GM12878 (cell line): ENCODE data around the gene CLDN15. TPM values are rescaled to one million over a fixed set of nuclear protein-coding genes. Genes with fewer than 3 reads are reported as not detected.

Source experiments
- ATAC-seq: fragments of 200-7000 bp; cut with Tn5 transposase; 3 replicates; pipeline ENCODE4 v1.9.1; 2020; ENCODE audit warnings: mild to moderate bottlenecking, moderate library complexity
- BruUV-seq: library from RNA; stranded (reverse); fragments of 400-500 nt; replicated peaks from 2 replicates; lab custom pipeline; 2021; lab: Mats Ljungman, UMichigan
- CTCF ChIA-PET: fragments of 300-600 bp; sonication (Branson Sonifier 250); formaldehyde crosslinking; extraction: SDS; loops from one replicate; lab custom pipeline; 2021; ENCODE audit warnings: inconsistent platforms; lab: Yijun Ruan, JAX
- POLR2A ChIA-PET: fragments of 350-600 bp; formaldehyde crosslinking; extraction: SDS; loops from one replicate; lab custom pipeline; 2021; ENCODE audit warnings: inconsistent platforms; lab: Charles Lee
- RAD21 ChIA-PET: fragments of 300-600 bp; sonication (Branson Sonifier 250); formaldehyde crosslinking; loops from one replicate; lab custom pipeline; 2023; ENCODE audit warnings: antibody characterized with exemption; ENCODE audit not compliant: unreplicated experiment; lab: Charles Lee
- SMC1A ChIA-PET: fragments of 300-600 bp; sonication (Branson Sonifier 250); formaldehyde crosslinking; loops from one replicate; lab custom pipeline; 2023; ENCODE audit not compliant: unreplicated experiment, uncharacterized antibody; lab: Charles Lee
- DNase-seq: peaks from one replicate; pipeline ENCODE4 v3.0.0-alpha.2; 2011; ENCODE audit warnings: low read depth, low spot score
- FAIRE-seq: peaks from 3 replicates; lab custom pipeline; 2011; peaks lifted over from hg19 to GRCh38; lab: Jason Lieb, UNC
- H2AFZ ChIP-seq: 2 replicates; pipeline ENCODE4 v1.6.0; 2011; ENCODE audit warnings: low read depth, low read length, control low read depth; ENCODE audit not compliant: control insufficient read depth
- H3K27ac ChIP-seq: 2 replicates; pipeline ENCODE4 v1.5.1; 2011; ENCODE audit warnings: control low read depth; ENCODE audit not compliant: control insufficient read depth, insufficient read depth
- H3K27me3 ChIP-seq, 2 experiments: replicated peaks in 1 of 2; 2 replicates each; pipeline versions ENCODE4 v1.6.0 to v1.6.1; 2011; ENCODE audit warnings: low read length in 1 of 2; ENCODE audit not compliant: control insufficient read depth in 2 of 2, insufficient read depth in 2 of 2
- H3K36me3 ChIP-seq, 2 experiments: 2 replicates each; pipeline ENCODE4 v1.5.1; 2011; ENCODE audit warnings: low read length in 1 of 2; ENCODE audit not compliant: control insufficient read depth in 2 of 2, insufficient read depth in 2 of 2
- H3K4me1 ChIP-seq: 2 replicates; pipeline ENCODE4 v1.6.1; 2011; ENCODE audit warnings: mild to moderate bottlenecking, low read length, moderate library complexity, mixed read lengths; ENCODE audit not compliant: control insufficient read depth, insufficient read depth
- H3K4me2 ChIP-seq: 2 replicates; pipeline ENCODE4 v1.6.0; 2011; ENCODE audit warnings: control low read depth; ENCODE audit not compliant: control insufficient read depth, insufficient read depth
- H3K4me3 ChIP-seq: fragments of 200-600 bp; sonication (generic); 2 replicates; pipeline ENCODE4 v1.5.1; 2016
- H3K79me2 ChIP-seq: 2 replicates; pipeline ENCODE4 v1.6.0; 2011; ENCODE audit warnings: low read length; ENCODE audit not compliant: control insufficient read depth, insufficient read depth
- H3K9ac ChIP-seq: 2 replicates; pipeline ENCODE4 v1.8.0; 2011; ENCODE audit warnings: low read length, control low read depth, mixed read lengths; ENCODE audit not compliant: control insufficient read depth, insufficient read depth
- H3K9me3 ChIP-seq: replicated peaks from 3 replicates; pipeline ENCODE4 v1.5.1; 2011; ENCODE audit warnings: mild to moderate bottlenecking, low read length; ENCODE audit not compliant: control insufficient read depth, insufficient read depth
- H4K20me1 ChIP-seq: 2 replicates; pipeline ENCODE4 v1.6.0; 2011; ENCODE audit not compliant: control insufficient read depth, insufficient read depth
- BACH1 ChIP-seq: fragments of 450-650 bp; IDR thresholded peaks from 2 replicates; pipeline ENCODE4 v1.6.1; 2017; ENCODE audit warnings: mild to moderate bottlenecking, borderline replicate concordance
- CEBPB ChIP-seq, 2 experiments: fragments of 150-350 bp in 1 of 2; IDR thresholded peaks; 2 replicates each; pipeline ENCODE4 v1.6.1; 2012 to 2014; ENCODE audit warnings: low read depth in 2 of 2, low read length in 2 of 2, borderline replicate concordance in 1 of 2, inconsistent platforms in 1 of 2
- EGR1 ChIP-seq, 2 experiments: IDR thresholded peaks; 1 replicate in 1 of 2; 2 replicates in 1 of 2; pipeline ENCODE4 v1.6.1; 2011 to 2012; ENCODE audit warnings: low read depth in 2 of 2, low read length in 2 of 2, borderline replicate concordance in 1 of 2, mild to moderate bottlenecking in 1 of 2, moderate library complexity in 1 of 2
- HCFC1 ChIP-seq: fragments of 150-350 bp; IDR thresholded peaks from 2 replicates; pipeline ENCODE4 v1.6.1; 2014; ENCODE audit warnings: low read length
- HDAC6 ChIP-seq: fragments of 200-600 bp; sonication (generic); IDR thresholded peaks from one replicate; pipeline ENCODE4 v1.8.0; 2017; ENCODE audit warnings: antibody characterized with exemption; ENCODE audit not compliant: unreplicated experiment
- IRF5 ChIP-seq: fragments of 450-650 bp; IDR thresholded peaks from 2 replicates; pipeline ENCODE4 v1.6.1; 2017; ENCODE audit warnings: borderline replicate concordance
- KAT2A ChIP-seq: conservative IDR thresholded peaks from 2 replicates; pipeline ENCODE4 v1.6.1; 2011; ENCODE audit warnings: low read depth, low read length; ENCODE audit not compliant: control insufficient read depth
- KDM1A ChIP-seq: fragments of 200-600 bp; sonication (generic); IDR thresholded peaks from 2 replicates; pipeline ENCODE4 v1.6.1; 2016; ENCODE audit warnings: borderline replicate concordance
- NFYA ChIP-seq: IDR thresholded peaks from 2 replicates; pipeline ENCODE4 v1.6.1; 2011; ENCODE audit warnings: low read depth, mild to moderate bottlenecking, low read length, improper control_type of control experiment, borderline replicate concordance
- NR2C1 ChIP-seq: fragments of 450-650 bp; IDR thresholded peaks from 2 replicates; pipeline ENCODE4 v1.6.1; 2017; ENCODE audit warnings: antibody characterized with exemption, mild to moderate bottlenecking, moderate library complexity
- PAX8 ChIP-seq: fragments of 450-650 bp; IDR thresholded peaks from 2 replicates; pipeline ENCODE4 v1.6.1; 2017; ENCODE audit warnings: mild to moderate bottlenecking, moderate library complexity
- RCOR1 ChIP-seq: conservative IDR thresholded peaks from 2 replicates; pipeline ENCODE4 v1.6.1; 2012; ENCODE audit warnings: low read depth, low read length, improper control_type of control experiment
- RELA ChIP-seq: fragments of 450-650 bp; IDR thresholded peaks from 2 replicates; pipeline ENCODE4 v1.8.0; 2014; ENCODE audit warnings: borderline replicate concordance; ENCODE audit not compliant: partially characterized antibody
- RFX5 ChIP-seq: IDR thresholded peaks from 2 replicates; pipeline ENCODE4 v1.6.1; 2011; ENCODE audit warnings: low read depth, low read length, improper control_type of control experiment
- SMAD1 ChIP-seq: fragments of 450-650 bp; IDR thresholded peaks from 2 replicates; pipeline ENCODE4 v1.6.1; 2018; ENCODE audit warnings: mild to moderate bottlenecking, low read depth; ENCODE audit not compliant: partially characterized antibody
- SMARCA5 ChIP-seq: fragments of 450-650 bp; IDR thresholded peaks from 2 replicates; pipeline ENCODE4 v1.6.1; 2017; ENCODE audit warnings: mild to moderate bottlenecking
- SREBF1 ChIP-seq: IDR thresholded peaks from 2 replicates; pipeline ENCODE4 v1.6.1; 2012; ENCODE audit warnings: mild to moderate bottlenecking, low read length
- TAF1 ChIP-seq: IDR thresholded peaks from 2 replicates; pipeline ENCODE4 v1.6.1; 2011; ENCODE audit warnings: mild to moderate bottlenecking, low read depth, low read length, borderline replicate concordance
- YBX1 ChIP-seq: fragments of 450-650 bp; IDR thresholded peaks from 2 replicates; pipeline ENCODE4 v1.6.1; 2016; ENCODE audit warnings: antibody characterized with exemption
- ZBTB33 ChIP-seq: fragments of 450-650 bp; IDR thresholded peaks from 2 replicates; pipeline ENCODE4 v1.6.1; 2017; ENCODE audit warnings: mild to moderate bottlenecking
- ZNF622 ChIP-seq: fragments of 450-650 bp; IDR thresholded peaks from 2 replicates; pipeline ENCODE4 v1.6.1; 2017; ENCODE audit warnings: mild to moderate bottlenecking, inconsistent platforms
- WGBS: methylation state at CpG from one replicate; pipeline ENCODE4 v1.1.6; 2016; ENCODE audit warnings: low lambda C conversion rate; ENCODE audit not compliant: insufficient replicate concordance, insufficient coverage; ENCODE audit errors: missing lambda C conversion rate; 5-methylcytosine and 5-hydroxymethylcytosine counted together
- in situ Hi-C: fragments of 300-500 bp; cut with MboI; formaldehyde crosslinking; loops from 9 replicates; pipeline ENCODE4 v1.14.3; 2018; ENCODE audit warnings: mixed read lengths
- intact Hi-C: fragments of 100-400 bp; cut with micrococcal nuclease; formaldehyde crosslinking; loops from one replicate; pipeline ENCODE4 v1.14.2; 2022; ENCODE audit not compliant: unreplicated experiment
- polyA plus RNA-seq, 11 experiments: library from polyadenylated mRNA; depleted of rRNA in 4 of 11; unstranded in 6 of 11; stranded (reverse) in 5 of 11; fragments of >200 nt; fragmentation: Nextera tagmentation in 4 of 11; fragmentation: Illumina TruSeq in 1 of 11; extraction: Ambion mirVana in 4 of 11; extraction: Trizol in 1 of 11; gene quantifications; 1 replicate in 1 of 11; 2 replicates in 10 of 11; pipeline versions ENCODE4 v1.2.1 to v1.2.3, GENCODE V29; 2011 to 2016; ENCODE audit warnings: inconsistent platforms in 2 of 11, missing spikeins in 2 of 11, low read depth in 1 of 11
- total RNA-seq, 4 experiments: library from RNA; depleted of rRNA in 3 of 4; stranded (reverse); fragments of >200 nt in 3 of 4; fragmentation: Illumina TruSeq in 1 of 4; extraction: Trizol in 1 of 4; gene quantifications; 2 replicates each; pipeline versions ENCODE4 v1.2.1 to v1.2.3, GENCODE V29; 2013 to 2021

CLDN15 gene
- total and polyA plus RNA-seq, 10 of the 15 experiments (the other 5 are each of a cell fraction or from before 2014, with no cell fraction given): 0.47 to 15.0 (median 6.6) TPM

- FAIRE-seq (no peak), ATAC-seq (no peak), DNase-seq (no peak)
- no TSS peak for BruUV-seq
- Histone ChIP-seq H3K79me2 (peaks cover 26% of the 10 kb centered on the region), H3K4me1 (peaks cover 6% of the 10 kb centered on the region), H2AFZ (no peak overlapping the region; the same call in 1 of the 2 replicates), H4K20me1 (no peaks in the 10 kb centered on the region), H3K9me3 (no peaks in the 10 kb centered on the region), H3K36me3 (peaks cover 7 to 10% of the 10 kb centered on the region in 2 experiments), H3K27me3 (no peaks in the 10 kb centered on the region), H3K4me2 (peak overlapping the region; percentile 97), H3K9ac (peak overlapping the region; percentile 88), H3K27ac (peak overlapping the region; percentile 89; the same call in 1 of the 2 replicates), H3K4me3 (peak overlapping the region; percentile 84)
- ChIA-PET POLR2A (interaction anchor here (0.5 to 1.5 kb wide), 8 partner anchors 8 to 354 kb away, joined by 3 to 10 read pairs (median 4); partner anchors contain the start of genes PLOD3, UFSP1 and ZNHIT1), CTCF (interaction anchor here (0.6 to 5.3 kb wide), 32 partner anchors 9 to 1223 kb away, joined by 3 to 74 read pairs (median 4); partner anchors contain the start of genes PLOD3, TRIM56, UFSP1 and ZNHIT1), SMC1A (interaction anchor here (0.9 to 2.9 kb wide), 9 partner anchors 11 to 101 kb away, joined by 3 to 20 read pairs (median 5); partner anchors contain the start of genes PLOD3 and ZNHIT1), RAD21 (interaction anchor here (1.0 to 5.0 kb wide), 9 partner anchors 8 to 110 kb away, joined by 3 to 37 read pairs (median 4); partner anchors contain the start of genes PLOD3 and ZNHIT1)
- WGBS: 34% methylated on average over 28 of the region's 28 CpGs
- in situ Hi-C loops: no loop called here
- intact Hi-C loops: loop anchor here (1.0 kb wide), 2 partner anchors 26 to 100 kb away; partner anchors contain the start of gene ZNHIT1
- TF ChIP-seq SMARCA5 (0 out of 2 replicates have a peak, but pooled peaks have one; percentile 88), RCOR1 (no peak), KAT2A (no peak), HDAC6 (no peak), CEBPB (IDR thresholded peaks at IDR 0.05; ENCODE audit: borderline replicate concordance in 1 of 2, low read depth in 2 of 2, low read length in 2 of 2) (no peak), SMAD1 (no peak), RFX5 (no peak), IRF5 (no peak), SREBF1 (no peak), ZBTB33 (0 out of 2 replicates have a peak, but pooled peaks have one; percentile 43), BACH1 (no peak), TAF1 (no peak), PAX8 (no peak), EGR1 (IDR thresholded peaks at IDR 0.05; ENCODE audit: borderline replicate concordance in 1 of 2, low read depth in 2 of 2, low read length in 2 of 2) (no peak), NFYA (no peak), RELA (no peak), KDM1A (no peak), HCFC1 (no peak), ZNF622 (no peak), NR2C1 (no peak), YBX1 (no peak)
These were observed 6.2 kb upstream of the CLDN15 start for GRCh38 chr7:101243646-101244374.
